ENCODE results near the gene PPP4R3A.

GRCh38 chr14:91409928-91410718, 100.0 kb downstream of the PPP4R3A start:
- TF ChIP-seq CTCF (conservative IDR thresholded peaks at IDR 0.05; ENCODE audit: low read length) (no peak), EZH2phosphoT487 (IDR thresholded peaks at IDR 0.05; ENCODE audit: borderline replicate concordance, low read depth, low read length) (no peak)

All from OCI-LY7 (cell line).